ENCODE data around the gene ISL2.
"Not testable (repeated sequence)": the region's sequence is repeated elsewhere in the genome, so short reads cannot be mapped to it uniquely, and the experiment has no call there.

ISL2 gene

GRCh38 chr15:76336254-76337058 lies at the start of gene ISL2:
ISL2 (plus strand) TSS chr15:76336773; CDS start chr15:76336884, 111 bp downstream.
- DNase-seq (ENCODE audit: extremely low read depth in 1 of 2, low read depth in 1 of 2) = peak; percentile 58 to 82

GRCh38 chr15:76289582-76289981 lies 47.0 kb upstream of the ISL2 start:
- DNase-seq (ENCODE audit: extremely low read depth in 1 of 2, low read depth in 1 of 2) = no peak

- no peak for DNase-seq (ENCODE audit: extremely low read depth in 1 of 2, low read depth in 1 of 2)
Measured at GRCh38 chr15:76293361-76293760, 43.2 kb upstream of the ISL2 start.

- not testable (repeated sequence) for DNase-seq (ENCODE audit: extremely low read depth in 1 of 2, low read depth in 1 of 2)
Measured at GRCh38 chr15:76294463-76294862, 42.1 kb upstream of the ISL2 start.

GRCh38 chr15:76296849-76297248 lies 39.7 kb upstream of the ISL2 start:
- DNase-seq (ENCODE audit: extremely low read depth in 1 of 2, low read depth in 1 of 2) = no peak

GRCh38 chr15:76297951-76298350 lies 38.6 kb upstream of the ISL2 start:
- not testable (repeated sequence) for DNase-seq (ENCODE audit: extremely low read depth in 1 of 2, low read depth in 1 of 2)

- no peak for DNase-seq (ENCODE audit: extremely low read depth in 1 of 2, low read depth in 1 of 2)
Measured at GRCh38 chr15:76298986-76299385, 37.6 kb upstream of the ISL2 start.

- no peak for DNase-seq (ENCODE audit: extremely low read depth in 1 of 2, low read depth in 1 of 2)
Measured at GRCh38 chr15:76299786-76300185, 36.8 kb upstream of the ISL2 start.

GRCh38 chr15:76303909-76304308 lies 32.7 kb upstream of the ISL2 start:
- no peak for DNase-seq (ENCODE audit: extremely low read depth in 1 of 2, low read depth in 1 of 2)

GRCh38 chr15:76309601-76310330 lies 26.8 kb upstream of the ISL2 start:
- no peak for DNase-seq (ENCODE audit: extremely low read depth in 1 of 2, low read depth in 1 of 2)

- no peak for DNase-seq (ENCODE audit: extremely low read depth in 1 of 2, low read depth in 1 of 2)
Measured at GRCh38 chr15:76310475-76311099, 26.0 kb upstream of the ISL2 start.

- peak; percentile 84 to 94 for DNase-seq (ENCODE audit: extremely low read depth in 1 of 2, low read depth in 1 of 2)
Measured at GRCh38 chr15:76311100-76311953, 25.2 kb upstream of the ISL2 start, which contains the start of gene ETFA. ETFA (minus strand) TSS chr15:76311469; CDS start chr15:76311388, 81 bp downstream.

- DNase-seq (ENCODE audit: extremely low read depth in 1 of 2, low read depth in 1 of 2) = no peak
Measured at GRCh38 chr15:76312540-76313174, 23.9 kb upstream of the ISL2 start.

GRCh38 chr15:76313175-76313567 lies 23.4 kb upstream of the ISL2 start:
- DNase-seq (ENCODE audit: extremely low read depth in 1 of 2, low read depth in 1 of 2) = not testable (repeated sequence)

- no peak for DNase-seq (ENCODE audit: extremely low read depth in 1 of 2, low read depth in 1 of 2)
Measured at GRCh38 chr15:76313731-76314130, 22.8 kb upstream of the ISL2 start.

GRCh38 chr15:76320012-76320411 lies 16.6 kb upstream of the ISL2 start:
- DNase-seq (ENCODE audit: extremely low read depth in 1 of 2, low read depth in 1 of 2) = no peak

- DNase-seq (ENCODE audit: extremely low read depth in 1 of 2, low read depth in 1 of 2) = no peak
Measured at GRCh38 chr15:76321171-76321570, 15.4 kb upstream of the ISL2 start.

- no peak for DNase-seq (ENCODE audit: extremely low read depth in 1 of 2, low read depth in 1 of 2)
Measured at GRCh38 chr15:76321602-76322001, 15.0 kb upstream of the ISL2 start.

GRCh38 chr15:76324066-76324465 lies 12.5 kb upstream of the ISL2 start:
- DNase-seq (ENCODE audit: extremely low read depth in 1 of 2, low read depth in 1 of 2) = no peak

- DNase-seq (ENCODE audit: extremely low read depth in 1 of 2, low read depth in 1 of 2) = no peak
Measured at GRCh38 chr15:76325704-76326103, 10.9 kb upstream of the ISL2 start.
